ENCODE data around the gene CYFIP1.

The CYFIP1 gene

GRCh38 chr15:22891426-22892210 is 88.5 kb downstream of the CYFIP1 start:
- H3K4me3 ChIP-seq (ENCODE audit: low read depth, low read length), result no peak overlapping the region
- no peak for DNase-seq (ENCODE audit: low read depth)
- TF ChIP-seq, protein P1, sequence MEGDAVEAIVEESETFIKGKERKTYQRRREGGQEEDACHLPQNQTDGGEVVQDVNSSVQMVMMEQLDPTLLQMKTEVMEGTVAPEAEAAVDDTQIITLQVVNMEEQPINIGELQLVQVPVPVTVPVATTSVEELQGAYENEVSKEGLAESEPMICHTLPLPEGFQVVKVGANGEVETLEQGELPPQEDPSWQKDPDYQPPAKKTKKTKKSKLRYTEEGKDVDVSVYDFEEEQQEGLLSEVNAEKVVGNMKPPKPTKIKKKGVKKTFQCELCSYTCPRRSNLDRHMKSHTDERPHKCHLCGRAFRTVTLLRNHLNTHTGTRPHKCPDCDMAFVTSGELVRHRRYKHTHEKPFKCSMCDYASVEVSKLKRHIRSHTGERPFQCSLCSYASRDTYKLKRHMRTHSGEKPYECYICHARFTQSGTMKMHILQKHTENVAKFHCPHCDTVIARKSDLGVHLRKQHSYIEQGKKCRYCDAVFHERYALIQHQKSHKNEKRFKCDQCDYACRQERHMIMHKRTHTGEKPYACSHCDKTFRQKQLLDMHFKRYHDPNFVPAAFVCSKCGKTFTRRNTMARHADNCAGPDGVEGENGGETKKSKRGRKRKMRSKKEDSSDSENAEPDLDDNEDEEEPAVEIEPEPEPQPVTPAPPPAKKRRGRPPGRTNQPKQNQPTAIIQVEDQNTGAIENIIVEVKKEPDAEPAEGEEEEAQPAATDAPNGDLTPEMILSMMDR (IDR thresholded peaks at IDR 0.05; ENCODE audit: low read depth, low read length), result no peak
- TF ChIP-seq POLR2A (IDR thresholded peaks at IDR 0.05; ENCODE audit: extremely low read depth, insufficient read length), result no peak

GRCh38 chr15:22890296-22890695 is 89.9 kb downstream of the CYFIP1 start:
- TF ChIP-seq POLR2A (IDR thresholded peaks at IDR 0.05; ENCODE audit: extremely low read depth, insufficient read length), result no peak
- TF ChIP-seq, protein P1 (IDR thresholded peaks at IDR 0.05; ENCODE audit: low read depth, low read length), result no peak
- DNase-seq (ENCODE audit: low read depth), result no peak
- H3K4me3 ChIP-seq (ENCODE audit: low read depth, low read length), result no peak overlapping the region

DNA sequence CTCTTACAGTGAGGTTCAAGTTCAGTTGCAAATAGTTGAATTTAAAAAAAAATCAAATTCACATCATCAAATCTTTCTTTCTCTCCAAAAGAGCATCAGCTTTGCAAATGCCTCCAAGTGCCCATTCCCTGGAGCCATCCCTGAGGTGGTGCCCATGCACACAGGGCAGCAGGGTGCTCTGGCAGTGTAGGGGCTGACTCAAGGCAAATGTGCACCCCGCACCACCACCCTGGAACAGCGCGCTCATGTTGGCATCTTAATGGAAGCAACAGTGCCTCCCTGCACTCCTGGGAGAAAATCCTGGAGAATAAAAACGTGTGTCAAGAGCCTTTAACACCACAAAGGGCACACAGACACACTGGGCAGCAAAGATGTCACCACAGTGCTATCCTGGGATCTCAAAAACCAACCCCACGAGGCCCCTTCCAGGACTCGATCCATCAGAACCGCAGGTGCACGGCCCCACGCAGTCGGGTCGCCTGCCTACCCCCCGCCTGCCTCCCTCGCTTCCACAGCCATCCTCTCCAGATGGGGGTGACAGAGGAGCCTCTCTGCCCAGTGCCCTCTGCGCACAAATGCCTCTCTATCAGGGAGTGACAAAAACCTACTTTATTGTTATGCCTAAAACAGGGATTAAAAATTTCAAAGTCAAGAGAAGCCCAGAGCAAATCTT is 90.9 kb downstream of the CYFIP1 start:
- no peak overlapping the region for H3K4me3 ChIP-seq (ENCODE audit: low read depth, low read length)
- TF ChIP-seq, protein P2, sequence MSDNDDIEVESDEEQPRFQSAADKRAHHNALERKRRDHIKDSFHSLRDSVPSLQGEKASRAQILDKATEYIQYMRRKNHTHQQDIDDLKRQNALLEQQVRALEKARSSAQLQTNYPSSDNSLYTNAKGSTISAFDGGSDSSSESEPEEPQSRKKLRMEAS (IDR thresholded peaks at IDR 0.05; ENCODE audit: low read depth, low read length), result no peak
- TF ChIP-seq, protein P1 (IDR thresholded peaks at IDR 0.05; ENCODE audit: low read depth, low read length), result no peak
- TF ChIP-seq POLR2A (IDR thresholded peaks at IDR 0.05; ENCODE audit: extremely low read depth, insufficient read length) (no peak), MYC (IDR thresholded peaks at IDR 0.05; ENCODE audit: low read depth, low read length) (no peak)
- DNase-seq (ENCODE audit: low read depth), result no peak

DNA sequence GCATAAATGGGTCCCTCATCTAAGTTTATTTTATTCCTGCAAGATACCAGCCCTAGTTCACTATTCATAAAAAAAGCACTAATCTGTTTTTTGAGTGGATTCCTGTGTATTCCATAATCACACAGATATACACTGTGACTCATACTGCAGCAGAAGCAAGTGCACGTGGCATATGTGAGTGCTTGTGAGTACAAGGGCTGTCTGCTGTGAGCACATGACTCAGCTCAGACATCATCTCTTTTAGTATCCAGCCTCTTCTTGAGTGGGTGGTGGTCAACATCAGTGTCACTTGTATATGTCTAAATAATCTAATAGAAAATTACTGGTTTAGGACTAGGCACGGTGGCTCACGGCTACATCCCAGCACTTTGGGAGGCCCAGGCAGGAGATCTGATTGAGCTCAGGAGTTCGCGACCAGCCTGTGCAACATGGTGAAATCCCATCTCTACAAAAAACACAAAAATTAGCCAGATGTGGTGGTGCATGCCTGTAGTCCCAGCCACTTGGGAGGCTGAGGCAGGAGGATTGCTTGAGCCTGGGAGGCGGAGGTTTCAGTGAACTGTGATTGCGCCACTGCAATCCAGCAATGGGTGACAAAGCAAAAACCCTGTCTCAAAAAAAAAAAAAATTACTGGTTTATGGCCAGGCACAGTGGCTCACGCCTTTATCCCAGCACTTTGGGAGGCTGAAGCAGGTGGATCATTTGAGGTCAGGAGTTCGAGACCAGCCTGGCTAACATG is 91.9 kb downstream of the CYFIP1 start:
- DNase-seq (ENCODE audit: low read depth), result no peak
- TF ChIP-seq, protein P1 (IDR thresholded peaks at IDR 0.05; ENCODE audit: low read depth, low read length), result no peak
- no peak for TF ChIP-seq MYC (IDR thresholded peaks at IDR 0.05; ENCODE audit: low read depth, low read length)
- H3K4me3 ChIP-seq (ENCODE audit: low read depth, low read length), result no peak overlapping the region

DNA sequence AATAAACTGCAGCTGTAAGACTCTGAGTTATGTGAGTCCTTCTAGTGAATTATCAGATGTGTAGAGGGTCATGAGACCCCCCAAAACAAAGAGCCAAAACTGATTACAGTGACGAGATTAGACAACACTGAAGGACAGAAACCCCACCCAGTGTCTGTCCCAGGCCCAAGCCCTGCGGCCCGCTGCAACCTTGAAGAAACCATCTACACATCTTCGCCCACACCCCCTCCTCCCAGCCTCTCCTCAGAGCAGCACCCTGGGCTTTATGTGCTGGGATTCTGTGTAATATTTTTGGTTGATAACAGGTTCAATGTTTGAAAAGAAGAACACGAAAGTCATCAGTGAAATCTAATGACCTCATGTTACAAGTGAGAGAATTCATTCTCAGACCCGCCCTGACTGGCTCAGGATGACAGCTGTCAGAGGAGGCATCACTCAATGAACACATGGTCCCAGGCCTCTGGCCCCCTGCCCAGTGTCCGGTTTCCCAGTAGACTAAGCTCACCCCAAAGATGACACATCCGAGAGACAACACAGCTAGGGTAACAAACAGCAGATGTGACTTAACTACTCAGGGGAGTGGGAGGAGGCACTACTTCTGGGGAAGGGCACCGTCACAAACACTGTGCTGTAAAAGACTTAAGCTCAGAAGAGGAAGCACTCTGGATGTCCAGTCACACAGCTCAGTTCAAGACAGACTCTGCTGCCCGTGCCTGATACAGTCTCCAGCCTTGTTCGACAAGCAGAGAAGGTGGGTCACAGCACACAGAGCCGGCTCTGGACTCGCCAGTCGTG is 92.8 kb downstream of the CYFIP1 start:
- TF ChIP-seq, protein P1 (IDR thresholded peaks at IDR 0.05; ENCODE audit: low read depth, low read length), result no peak
- TF ChIP-seq MYC (IDR thresholded peaks at IDR 0.05; ENCODE audit: low read depth, low read length) (no peak), POLR2A (IDR thresholded peaks at IDR 0.05; ENCODE audit: extremely low read depth, insufficient read length) (no peak)
- TF ChIP-seq, protein P2 (IDR thresholded peaks at IDR 0.05; ENCODE audit: low read depth, low read length), result no peak
- no peak overlapping the region for H3K4me3 ChIP-seq (ENCODE audit: low read depth, low read length)
- DNase-seq (ENCODE audit: low read depth), result peak; percentile 13

All from NB4 (cell line).